GM19023 (cell line): ENCODE measurements around the gene SVOP.

Source experiments
- ATAC-seq: cut with Tn5 transposase; IDR thresholded peaks from one replicate; pipeline ENCODE4 v1.9.1; 2021; ENCODE audit warnings: mild to moderate bottlenecking, moderate library complexity; ENCODE audit not compliant: unreplicated experiment

The SVOP gene

GRCh38 chr12:108980831-108981618, 39.8 kb downstream of the SVOP start:
- ATAC-seq, result no peak

DNA sequence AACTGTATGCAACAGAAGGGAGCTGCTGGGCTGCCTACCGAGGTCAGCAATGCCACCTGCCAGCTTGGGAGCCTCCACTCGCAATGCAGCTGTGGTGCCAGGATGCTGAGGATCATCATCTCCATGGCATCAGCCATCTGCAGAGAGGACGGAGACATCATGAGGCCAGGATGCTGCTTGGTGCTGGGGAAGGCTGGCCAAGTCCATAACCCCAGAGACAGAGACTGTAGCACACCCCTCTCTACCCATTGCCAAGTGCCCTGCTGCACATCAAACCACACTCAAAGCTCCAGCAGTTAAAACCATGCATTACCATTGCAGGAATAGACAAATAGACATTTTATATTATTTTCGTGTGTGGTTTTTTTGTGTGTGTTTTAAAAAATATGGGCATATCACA, 43.5 kb downstream of the SVOP start:
- no peak for ATAC-seq

DNA sequence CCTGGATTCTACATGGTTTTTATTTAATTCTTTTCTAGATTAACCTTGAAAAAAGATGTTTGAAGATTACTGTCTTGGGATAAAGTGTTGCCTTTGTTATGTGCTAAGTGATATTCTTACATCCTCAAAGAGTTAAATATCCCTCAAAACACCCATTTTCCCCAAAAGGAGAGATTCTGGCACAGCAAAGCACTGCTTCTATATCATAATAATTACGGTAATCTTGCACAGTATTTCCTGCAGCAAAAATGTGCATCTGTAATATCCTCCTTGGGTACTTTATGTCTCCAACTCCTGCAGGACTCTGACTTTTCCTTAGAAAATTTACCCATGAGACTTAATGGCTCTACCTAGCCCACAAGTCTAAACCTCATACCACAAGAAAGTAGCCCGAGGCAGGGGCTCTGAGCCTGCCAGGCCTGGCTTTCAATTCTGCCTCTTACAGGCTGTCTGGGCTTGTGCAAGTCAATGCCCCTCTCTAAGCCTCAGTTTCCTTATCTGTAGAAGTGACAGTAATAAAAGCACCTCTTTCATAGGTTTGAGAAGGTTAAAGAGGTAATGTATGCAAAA, 45.8 kb downstream of the SVOP start:
- ATAC-seq, result no peak

- ATAC-seq, result no peak
These were observed 47.2 kb downstream of the SVOP start for GRCh38 chr12:108973629-108974152.

DNA sequence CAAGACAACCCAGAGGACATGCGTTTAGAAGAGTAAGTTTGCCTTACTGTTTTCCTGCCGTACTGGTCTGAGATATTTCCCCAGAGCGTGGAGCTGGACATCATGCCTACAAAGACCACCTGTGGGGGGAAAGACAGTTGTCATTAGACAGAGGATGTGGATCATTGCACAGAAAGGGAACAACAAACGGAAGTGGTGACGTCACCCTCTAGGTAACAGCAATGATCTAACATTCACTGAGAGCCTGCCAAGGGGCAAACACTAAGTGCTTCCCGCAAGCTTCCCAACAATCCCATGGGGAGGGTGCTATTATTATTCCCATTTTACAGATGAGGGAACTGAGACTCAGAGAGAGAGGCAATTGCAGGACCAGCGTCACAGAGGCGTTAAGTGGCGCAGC, 48.5 kb downstream of the SVOP start:
- no peak for ATAC-seq

DNA sequence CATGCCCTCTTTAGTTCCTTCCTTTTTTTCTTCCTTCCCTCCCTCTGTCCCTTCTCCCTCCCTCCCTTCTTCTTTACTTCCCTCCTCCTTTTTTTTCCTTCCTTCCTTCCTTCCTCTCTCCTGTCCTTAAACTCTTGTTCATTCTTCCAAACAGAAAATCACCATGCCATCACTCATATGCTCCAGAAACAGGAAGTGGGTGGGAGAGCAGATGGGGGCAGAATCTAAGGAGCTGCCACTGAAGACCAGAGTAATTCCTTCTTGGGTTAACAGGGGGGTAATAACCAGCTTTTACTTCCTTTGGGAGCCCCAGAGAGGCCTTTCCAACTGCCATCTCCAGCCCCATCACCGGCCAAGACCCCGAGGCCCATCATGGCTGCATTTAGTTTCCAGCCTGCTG, 51.2 kb downstream of the SVOP start:
- ATAC-seq, result no peak

GRCh38 chr12:108967869-108968540, 52.9 kb downstream of the SVOP start:
- ATAC-seq, result no peak

DNA sequence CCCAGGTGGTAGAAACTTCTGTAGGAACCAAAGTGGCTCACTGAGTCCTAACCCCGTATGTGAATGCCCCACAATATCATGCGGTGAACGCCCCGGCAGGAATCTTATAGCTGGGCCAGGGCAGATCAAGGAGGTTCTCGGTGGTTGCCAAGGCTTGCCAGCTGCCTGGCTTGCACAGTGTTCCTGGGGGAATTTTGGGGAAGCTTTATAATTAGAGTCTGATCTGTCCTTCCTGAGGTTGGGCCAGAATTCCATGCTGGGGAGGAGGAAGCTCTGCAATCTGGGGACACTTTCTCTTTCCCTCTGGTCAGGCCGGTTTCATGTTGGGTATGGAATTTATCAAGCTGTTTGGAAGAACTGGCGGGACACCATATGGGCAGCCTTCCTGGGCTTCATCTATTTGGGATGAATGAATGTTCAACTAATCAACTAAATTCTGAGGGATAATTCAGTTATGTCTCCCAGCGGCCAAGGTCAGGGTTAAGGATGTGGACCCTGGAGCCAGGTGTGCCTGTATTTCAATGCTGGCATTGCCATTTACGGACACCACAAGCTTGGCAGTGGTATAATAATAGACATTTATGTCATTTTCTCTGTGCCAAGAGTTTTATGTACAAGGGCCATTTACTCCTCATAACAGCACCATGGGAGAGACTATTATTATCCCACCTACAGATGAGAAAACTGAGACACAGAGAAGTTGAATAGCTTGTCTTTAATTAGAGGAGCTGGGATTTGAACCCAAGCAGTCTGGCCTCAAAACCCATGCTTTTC, 54.3 kb downstream of the SVOP start:
- ATAC-seq, result no peak

DNA sequence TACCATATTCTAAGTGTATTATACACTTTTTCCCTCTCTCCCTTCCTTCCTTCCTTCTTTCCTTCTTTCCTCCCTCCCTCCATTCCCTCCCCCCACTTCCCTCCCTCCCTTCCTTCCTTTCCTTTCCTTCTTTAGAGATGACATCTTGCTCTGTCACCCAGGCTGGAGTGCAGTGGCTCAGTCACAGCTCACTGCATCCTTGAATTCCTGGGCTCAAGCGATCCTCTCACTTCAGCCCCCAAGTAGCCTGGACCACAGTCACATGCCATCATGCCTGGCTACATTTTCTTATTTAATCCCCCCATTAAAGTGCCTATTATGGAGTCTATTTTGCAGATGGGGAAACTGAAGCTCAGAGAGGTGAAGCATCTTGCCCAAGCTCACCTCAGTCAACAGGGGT, 55.0 kb downstream of the SVOP start:
- no peak for ATAC-seq

DNA sequence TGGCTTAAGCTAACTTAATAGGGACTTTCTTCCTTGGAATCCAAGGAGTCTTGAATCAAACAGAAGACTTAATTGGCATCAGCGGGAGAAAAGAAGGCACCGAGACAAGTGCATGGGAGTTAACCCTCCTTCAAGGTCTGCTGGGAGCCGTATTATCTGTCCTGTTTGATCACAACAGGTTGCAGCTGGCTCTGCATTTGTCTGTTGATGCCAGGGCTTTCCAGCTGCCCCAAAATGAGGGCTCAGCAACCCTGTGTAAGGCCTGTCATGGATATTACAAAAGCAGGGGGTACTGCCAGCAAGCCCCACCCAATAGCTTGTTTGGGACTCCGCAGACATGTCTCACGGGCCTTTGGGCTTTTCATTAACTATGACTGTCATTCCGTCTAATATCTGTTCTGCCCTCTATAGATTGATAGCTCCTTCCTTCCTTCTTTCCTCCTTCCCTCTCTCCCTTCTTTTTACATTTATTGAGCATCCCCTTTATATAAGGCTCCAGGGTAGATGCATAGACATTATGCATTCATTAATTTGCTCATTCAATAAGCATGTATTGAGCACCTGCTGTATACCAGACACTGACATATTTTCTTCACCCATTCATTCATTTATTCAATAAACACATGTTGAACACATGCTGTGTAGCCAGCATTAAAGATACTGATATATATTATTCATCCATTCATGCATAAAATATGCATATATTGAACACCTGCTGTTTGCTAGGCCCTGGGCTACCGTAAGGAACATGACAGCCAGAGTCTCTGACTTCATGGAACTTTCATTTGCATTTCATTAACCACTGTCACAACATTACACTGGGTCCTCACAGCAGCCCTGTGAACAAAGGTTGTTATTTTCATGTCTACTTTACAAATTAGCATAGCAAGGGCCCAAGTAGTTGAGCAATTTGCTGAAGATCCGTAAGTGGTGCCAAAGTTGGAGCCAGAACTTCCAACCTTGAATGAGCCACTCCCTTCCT, 56.2 kb downstream of the SVOP start:
- ATAC-seq, result no peak

GRCh38 chr12:108962256-108962655, 58.6 kb downstream of the SVOP start:
- ATAC-seq, result no peak

- no peak for ATAC-seq
These were observed 60.9 kb downstream of the SVOP start for GRCh38 chr12:108959748-108960655.

DNA sequence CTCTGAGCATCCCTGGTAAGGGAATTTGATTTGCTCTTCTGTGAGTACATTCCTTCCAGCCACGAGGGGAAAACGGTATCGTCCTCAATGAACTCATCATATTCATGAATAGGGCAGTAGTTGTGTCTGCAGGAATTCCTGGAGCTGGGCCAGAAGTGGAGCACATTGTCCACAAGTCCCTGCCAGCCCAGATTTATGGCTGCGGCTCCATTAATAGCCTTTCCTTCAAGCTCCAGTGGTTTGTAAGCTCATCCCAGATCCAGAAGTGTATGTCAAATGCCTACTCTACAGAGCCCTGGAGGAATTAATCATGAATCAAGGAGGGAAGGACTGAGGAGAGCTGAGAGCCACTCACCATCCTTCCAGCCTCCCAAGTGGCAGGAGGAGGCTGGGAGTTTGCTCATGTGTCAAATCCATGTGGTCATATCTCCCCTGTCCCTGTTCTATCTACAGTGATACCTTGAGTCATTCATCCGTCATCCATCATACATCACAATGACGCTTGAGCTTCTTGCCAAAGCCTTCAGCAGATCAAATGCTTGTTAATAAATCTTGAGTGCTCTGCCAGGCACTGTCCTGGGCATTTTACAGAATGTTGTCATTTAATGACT, 65.5 kb downstream of the SVOP start:
- no peak for ATAC-seq

- ATAC-seq, result no peak
These were observed 69.7 kb downstream of the SVOP start for GRCh38 chr12:108950991-108951739.

GRCh38 chr12:108949976-108950375, 70.9 kb downstream of the SVOP start:
- no peak for ATAC-seq

DNA sequence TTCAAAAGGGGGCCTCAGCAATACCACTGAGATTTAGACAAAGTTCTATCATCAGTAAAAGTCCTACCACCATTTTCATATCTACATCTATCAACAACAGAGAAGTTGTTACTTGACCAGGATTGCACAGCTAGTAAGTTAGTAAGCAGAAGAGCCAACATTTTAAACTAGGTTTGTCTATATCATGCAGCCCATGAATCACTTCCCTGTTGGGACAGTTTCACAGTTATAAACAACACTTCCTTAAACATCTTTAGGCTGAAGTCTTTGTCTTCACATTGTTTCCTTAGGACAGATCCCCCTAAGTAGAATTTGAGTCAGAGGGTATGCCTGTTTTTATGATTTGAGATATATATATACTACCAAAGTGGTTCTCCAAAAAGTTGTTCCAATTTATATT, 72.5 kb downstream of the SVOP start:
- ATAC-seq, result no peak

- no peak for ATAC-seq
These were observed 73.8 kb downstream of the SVOP start for GRCh38 chr12:108947097-108947496.

GRCh38 chr12:108940138-108940537, 80.7 kb downstream of the SVOP start:
- no peak for ATAC-seq
